Thoracic aorta (tissue), 2 donors: Measurements from ENCODE around the gene CDRT4. TPM values are rescaled to one million over a fixed set of nuclear protein-coding genes. Genes with fewer than 3 reads are reported as not detected.

Source experiments
- ATAC-seq: fragments of 150-250 bp; one replicate; pipeline ENCODE4 v1.8.0; 2017; ENCODE audit warnings: low read depth; ENCODE audit not compliant: insufficient number of reproducible peaks, low FRiP score
- DNase-seq: peaks from one replicate; pipeline ENCODE4 v3.0.0-alpha.2; 2020; ENCODE audit warnings: low spot score
- H3K27ac ChIP-seq, 2 donors: fragments of 200-600 bp; sonication (generic); 1 replicate in 1 of 2; 2 replicates in 1 of 2; pipeline ENCODE4 v1.5.1; 2016; ENCODE audit warnings: mild to moderate bottlenecking in 2 of 2, moderate library complexity in 2 of 2
- H3K27me3 ChIP-seq: fragments of 200-600 bp; sonication (generic); replicated peaks from 2 replicates; pipeline ENCODE4 v1.6.0; 2016; ENCODE audit warnings: mild to moderate bottlenecking; ENCODE audit not compliant: insufficient read depth
- H3K36me3 ChIP-seq: fragments of 200-600 bp; sonication (generic); one replicate; pipeline ENCODE4 v1.5.1; 2016
- H3K4me1 ChIP-seq, 2 donors: fragments of 200-600 bp; sonication (generic); 1 replicate in 1 of 2; 2 replicates in 1 of 2; pipeline versions ENCODE4 v1.5.1 to v1.6.0; 2016; ENCODE audit warnings: low read depth in 2 of 2, mild to moderate bottlenecking in 1 of 2; ENCODE audit not compliant: control insufficient read depth in 1 of 2
- H3K4me3 ChIP-seq: fragments of 200-600 bp; sonication (generic); 2 replicates; pipeline ENCODE4 v1.5.1; 2016; ENCODE audit warnings: mild to moderate bottlenecking
- H3K9me3 ChIP-seq: fragments of 200-600 bp; sonication (generic); 2 replicates; pipeline ENCODE4 v1.5.1; 2016
- total RNA-seq, 2 donors: library from RNA; depleted of rRNA; stranded (reverse); fragments of >200 nt; gene quantifications; one replicate each; pipeline versions ENCODE4 v1.1.0 to v1.2.3, GENCODE V29; 2016
- TF ChIP-seq, protein P1 (sequence below): fragments of 200-600 bp; sonication (generic); IDR thresholded peaks from one replicate; pipeline ENCODE4 v1.5.1; 2019; ENCODE audit warnings: antibody characterized with exemption

The CDRT4 gene
- total RNA-seq, 2 donors from 2014 or later = 13.5 to 22.2 TPM

DNA sequence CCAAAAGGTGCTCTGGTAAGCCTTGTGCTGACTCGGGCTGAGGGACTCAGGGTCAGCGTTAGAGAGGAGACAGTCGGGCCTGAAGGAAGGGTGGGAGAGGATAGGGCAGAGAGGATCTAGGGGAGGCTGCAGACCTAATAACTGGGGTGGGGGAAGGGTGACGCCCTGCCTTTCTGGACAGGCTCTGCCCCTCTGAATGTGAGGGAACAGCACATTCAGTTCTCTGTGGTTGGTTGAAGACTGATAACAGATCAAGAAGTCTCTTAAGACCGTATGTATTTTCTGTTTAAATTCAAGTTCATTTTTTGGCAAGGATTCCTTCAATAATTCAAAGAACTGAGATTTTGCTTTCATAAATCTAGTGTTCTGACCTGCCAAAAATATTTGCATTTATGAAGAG lies 69.8 kb downstream of the CDRT4 start:
- H3K4me3 ChIP-seq = no peak overlapping the region
- no peaks in the 10 kb centered on the region for H3K9me3 ChIP-seq
- DNase-seq = no peak
- H3K27me3 ChIP-seq = no peaks in the 10 kb centered on the region
- H3K4me1 ChIP-seq = peaks cover 0 to 3% of the 10 kb centered on the region in 2 donors
- no peak for ATAC-seq
- no peak overlapping the region for H3K27ac ChIP-seq
- TF ChIP-seq, protein P1, sequence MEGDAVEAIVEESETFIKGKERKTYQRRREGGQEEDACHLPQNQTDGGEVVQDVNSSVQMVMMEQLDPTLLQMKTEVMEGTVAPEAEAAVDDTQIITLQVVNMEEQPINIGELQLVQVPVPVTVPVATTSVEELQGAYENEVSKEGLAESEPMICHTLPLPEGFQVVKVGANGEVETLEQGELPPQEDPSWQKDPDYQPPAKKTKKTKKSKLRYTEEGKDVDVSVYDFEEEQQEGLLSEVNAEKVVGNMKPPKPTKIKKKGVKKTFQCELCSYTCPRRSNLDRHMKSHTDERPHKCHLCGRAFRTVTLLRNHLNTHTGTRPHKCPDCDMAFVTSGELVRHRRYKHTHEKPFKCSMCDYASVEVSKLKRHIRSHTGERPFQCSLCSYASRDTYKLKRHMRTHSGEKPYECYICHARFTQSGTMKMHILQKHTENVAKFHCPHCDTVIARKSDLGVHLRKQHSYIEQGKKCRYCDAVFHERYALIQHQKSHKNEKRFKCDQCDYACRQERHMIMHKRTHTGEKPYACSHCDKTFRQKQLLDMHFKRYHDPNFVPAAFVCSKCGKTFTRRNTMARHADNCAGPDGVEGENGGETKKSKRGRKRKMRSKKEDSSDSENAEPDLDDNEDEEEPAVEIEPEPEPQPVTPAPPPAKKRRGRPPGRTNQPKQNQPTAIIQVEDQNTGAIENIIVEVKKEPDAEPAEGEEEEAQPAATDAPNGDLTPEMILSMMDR = no peak
- no peaks in the 10 kb centered on the region for H3K36me3 ChIP-seq

DNA sequence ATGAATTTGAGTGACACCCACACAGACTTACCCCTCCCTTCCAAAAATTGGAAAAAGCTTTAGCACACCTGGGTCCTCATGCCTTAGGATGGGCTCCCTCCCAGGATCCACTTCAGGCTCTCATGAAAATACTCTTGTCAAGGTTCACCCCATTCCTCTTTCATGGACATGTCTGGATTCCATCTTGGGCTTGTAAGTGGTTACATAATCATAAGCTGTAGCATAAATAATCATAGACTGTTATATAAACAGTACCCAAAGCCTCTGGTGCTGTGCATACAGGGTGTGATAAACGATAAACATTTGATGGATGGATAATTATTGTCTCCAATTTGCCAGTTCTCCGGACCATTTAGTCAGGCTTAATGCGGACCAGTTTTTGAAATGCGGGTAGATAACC lies 72.3 kb downstream of the CDRT4 start:
- TF ChIP-seq, protein P1 = no peak
- Histone ChIP-seq H3K27ac (no peak overlapping the region), H3K9me3 (no peaks in the 10 kb centered on the region), H3K27me3 (no peaks in the 10 kb centered on the region), H3K36me3 (no peaks in the 10 kb centered on the region), H3K4me3 (no peak overlapping the region), H3K4me1 (peaks cover 0 to 3% of the 10 kb centered on the region in 2 donors)
- DNase-seq (no peak), ATAC-seq (no peak)

DNA sequence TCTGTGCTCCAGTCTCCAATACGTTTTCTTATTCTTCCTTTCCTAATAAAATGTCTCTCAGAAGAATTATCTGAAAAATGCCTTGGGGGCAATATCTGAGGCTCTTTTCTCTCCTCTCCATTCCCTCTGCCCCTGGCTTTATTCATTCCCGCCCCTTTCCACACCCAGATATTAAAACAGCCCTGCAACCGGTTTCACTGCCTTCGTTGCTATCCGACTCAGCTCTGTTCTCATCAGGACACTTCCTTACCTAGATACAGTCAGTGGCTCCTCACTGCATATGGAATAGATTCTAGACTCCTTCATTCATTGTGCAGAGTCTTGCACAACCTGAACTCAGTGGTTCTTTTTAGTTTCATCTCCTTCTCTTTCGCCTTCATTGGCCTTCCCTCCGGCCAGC lies 74.0 kb downstream of the CDRT4 start:
- Histone ChIP-seq H3K27me3 (no peaks in the 10 kb centered on the region), H3K36me3 (no peaks in the 10 kb centered on the region), H3K27ac (no peak overlapping the region), H3K9me3 (no peaks in the 10 kb centered on the region), H3K4me3 (no peak overlapping the region), H3K4me1 (peaks cover 0 to under 1% of the 10 kb centered on the region in 2 donors)
- no peak for ATAC-seq
- TF ChIP-seq, protein P1 = no peak
- DNase-seq = no peak

DNA sequence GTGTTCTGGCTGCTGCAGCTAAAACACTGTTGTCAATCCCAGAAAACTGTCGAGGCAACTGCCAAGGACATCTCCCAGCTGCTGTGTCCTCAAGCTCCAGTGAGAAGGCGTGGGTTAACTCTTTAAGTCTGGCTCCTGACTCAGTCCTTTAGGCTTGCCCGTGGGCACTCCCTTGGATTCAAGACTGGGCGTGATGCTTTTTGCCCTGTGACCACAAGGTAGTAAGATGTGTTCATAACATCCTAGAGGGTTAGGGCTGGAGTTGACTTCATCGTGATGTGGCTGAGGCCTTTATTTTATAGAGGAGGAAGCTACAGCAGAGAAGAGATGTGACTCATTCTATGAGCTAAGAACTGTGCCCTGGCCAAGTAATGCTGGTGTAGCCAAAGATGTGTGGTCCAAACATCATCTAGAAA lies 75.1 kb downstream of the CDRT4 start:
- no peak for ATAC-seq
- no peak overlapping the region for H3K4me3 ChIP-seq
- H3K36me3 ChIP-seq = no peaks in the 10 kb centered on the region
- no peaks in the 10 kb centered on the region for H3K4me1 ChIP-seq
- H3K27ac ChIP-seq = no peak overlapping the region
- no peaks in the 10 kb centered on the region for H3K27me3 ChIP-seq
- H3K9me3 ChIP-seq = no peaks in the 10 kb centered on the region
- no peak for DNase-seq
- TF ChIP-seq, protein P1 = no peak

DNA sequence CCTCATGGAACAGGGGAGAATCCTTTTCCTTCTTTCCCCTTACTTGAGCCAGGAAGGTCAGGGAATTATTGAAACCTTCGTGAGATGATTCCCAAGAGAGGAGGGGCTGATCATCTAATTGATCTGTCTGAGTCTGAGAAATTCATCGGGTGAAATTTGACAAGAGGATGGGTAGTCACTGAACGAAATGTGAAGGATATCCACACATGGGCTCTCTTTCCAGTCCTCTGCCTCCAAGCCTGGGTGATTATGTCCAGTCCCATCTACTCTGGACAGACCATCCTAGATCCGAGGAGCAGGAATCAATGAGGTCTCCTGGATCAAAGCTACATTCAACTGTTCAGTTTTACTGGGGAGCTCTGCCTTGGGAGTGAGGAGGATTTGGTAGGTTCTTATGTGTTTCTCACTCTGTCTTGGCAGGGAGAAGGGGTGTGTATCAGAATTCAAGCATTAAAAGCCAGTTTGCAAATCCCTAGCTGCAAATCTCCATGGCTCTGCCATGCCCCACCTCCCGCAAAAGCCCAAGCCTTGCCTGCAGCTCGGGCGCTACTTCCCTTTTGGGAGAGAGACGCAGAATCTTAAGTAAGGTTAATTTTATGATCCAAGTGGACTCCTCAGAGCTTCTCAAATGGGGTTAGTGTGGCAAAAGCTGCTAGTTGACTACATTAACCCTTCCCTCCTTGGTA lies 78.9 kb downstream of the CDRT4 start:
- Histone ChIP-seq H3K9me3 (no peaks in the 10 kb centered on the region), H3K27me3 (no peaks in the 10 kb centered on the region), H3K4me3 (no peak overlapping the region), H3K4me1 (peaks cover 7 to 12% of the 10 kb centered on the region in 2 donors), H3K36me3 (no peaks in the 10 kb centered on the region), H3K27ac (no peak overlapping the region)
- TF ChIP-seq, protein P1 = no peak
- ATAC-seq (no peak), DNase-seq (no peak)
